Endothelial cell of umbilical vein (primary cell): ENCODE results near the gene METTL13. TPM values are rescaled to one million over a fixed set of nuclear protein-coding genes. Genes with fewer than 3 reads are reported as not detected.

ENCODE experiments used
- BruUV-seq: library from RNA; stranded (reverse); fragments of 400-500 nt; replicated peaks from 2 replicates; lab custom pipeline; 2021; lab: Mats Ljungman, UMichigan
- CTCF ChIA-PET: fragments of 300-600, 350-600 bp; sonication (Branson Sonifier 250); formaldehyde crosslinking; loops from one replicate; lab custom pipeline; 2021; ENCODE audit warnings: antibody characterized with exemption, inconsistent platforms; lab: Charles Lee
- POLR2A ChIA-PET: fragments of 300-600, 350-600 bp; sonication (Branson Sonifier 250); formaldehyde crosslinking; loops from one replicate; lab custom pipeline; 2021; ENCODE audit warnings: antibody characterized with exemption, inconsistent platforms; lab: Charles Lee
- DNase-seq: peaks from one replicate; pipeline ENCODE4 v3.0.0-alpha.2; 2011; ENCODE audit warnings: low read depth, low spot score
- FAIRE-seq: peaks from 2 replicates; lab custom pipeline; 2011; peaks lifted over from hg19 to GRCh38; lab: Jason Lieb, UNC
- H2AFZ ChIP-seq: 2 replicates; pipeline ENCODE4 v1.6.0; 2012; ENCODE audit warnings: low read depth, low read length, control low read depth, inconsistent platforms
- H3K27ac ChIP-seq: 2 replicates; pipeline ENCODE4 v1.5.1; 2011; ENCODE audit warnings: low read depth, mild to moderate bottlenecking, control low read depth, low read length, moderate library complexity; ENCODE audit not compliant: insufficient read depth
- H3K27me3 ChIP-seq, 2 experiments: 2 replicates each; pipeline versions ENCODE4 v1.6.0 to v1.6.1; 2011; ENCODE audit warnings: low read length in 2 of 2, mixed read lengths in 1 of 2; ENCODE audit not compliant: control insufficient read depth in 2 of 2, insufficient read depth in 2 of 2
- H3K36me3 ChIP-seq, 2 experiments: 2 replicates in 1 of 2; 3 replicates in 1 of 2; pipeline ENCODE4 v1.5.1; 2011; ENCODE audit warnings: low read length in 2 of 2, mild to moderate bottlenecking in 1 of 2, moderate library complexity in 1 of 2; ENCODE audit not compliant: control insufficient read depth in 2 of 2, insufficient read depth in 2 of 2; ENCODE audit errors: extremely low read depth in 1 of 2
- H3K4me1 ChIP-seq: 3 replicates; pipeline ENCODE4 v1.5.1; 2011; ENCODE audit warnings: mild to moderate bottlenecking, low read length; ENCODE audit not compliant: control insufficient read depth, insufficient read depth; ENCODE audit errors: extremely low read depth
- H3K4me2 ChIP-seq: 2 replicates; pipeline ENCODE4 v1.6.1; 2011; ENCODE audit warnings: low read length, control low read depth, mixed read lengths; ENCODE audit not compliant: insufficient read depth
- H3K4me3 ChIP-seq, 3 experiments: fragments of 200-600 bp in 1 of 3; sonication (generic), shearing (Covaris generic) in 1 of 3; replicated peaks in 1 of 3; 2 replicates each; pipeline ENCODE4 v1.5.1; 2011 to 2016; ENCODE audit warnings: control low read depth in 3 of 3, low read length in 3 of 3, mild to moderate bottlenecking in 2 of 3, inconsistent platforms in 1 of 3, low read depth in 1 of 3, moderate library complexity in 1 of 3; ENCODE audit not compliant: insufficient read depth in 1 of 3
- H3K79me2 ChIP-seq: 2 replicates; pipeline ENCODE4 v1.6.0; 2012; ENCODE audit warnings: low read length, inconsistent platforms; ENCODE audit not compliant: control insufficient read depth, insufficient read depth
- H3K9ac ChIP-seq: replicated peaks from 2 replicates; pipeline ENCODE3; 2011; ENCODE audit warnings: low read length, control low read depth; ENCODE audit not compliant: insufficient read depth; ENCODE audit errors: extremely low read depth
- H3K9me1 ChIP-seq: replicated peaks from 3 replicates; pipeline ENCODE4 v1.6.0; 2011; ENCODE audit warnings: mild to moderate bottlenecking, low read length; ENCODE audit not compliant: control insufficient read depth, insufficient read depth; ENCODE audit errors: extremely low read depth
- H3K9me3 ChIP-seq: replicated peaks from 2 replicates; pipeline ENCODE4 v1.5.1; 2012; ENCODE audit warnings: low read length, inconsistent platforms; ENCODE audit not compliant: control insufficient read depth, insufficient read depth
- H4K20me1 ChIP-seq: replicated peaks from 2 replicates; pipeline ENCODE3; 2011; ENCODE audit warnings: mild to moderate bottlenecking, low read length; ENCODE audit not compliant: control insufficient read depth, insufficient read depth; ENCODE audit errors: extremely low read depth
- CTCF ChIP-seq, 2 donors: IDR thresholded peaks; 1 replicate in 1 of 2; 2 replicates in 1 of 2; pipeline ENCODE4 v1.5.1; 2011; ENCODE audit warnings: low read length in 2 of 2, mild to moderate bottlenecking in 2 of 2, moderate library complexity in 2 of 2, control low read depth in 1 of 2, inconsistent platforms in 1 of 2, low read depth in 1 of 2; ENCODE audit not compliant: insufficient read depth in 1 of 2; ENCODE audit errors: extremely low read depth in 1 of 2
- EZH2 ChIP-seq: IDR thresholded peaks from 2 replicates; pipeline ENCODE4 v1.6.1; 2012; ENCODE audit warnings: borderline replicate concordance, low read depth, mild to moderate bottlenecking, moderate library complexity, low read length, inconsistent platforms; ENCODE audit not compliant: severe bottlenecking
- FOS ChIP-seq: IDR thresholded peaks from 2 replicates; pipeline ENCODE4 v1.6.1; 2011; ENCODE audit warnings: mild to moderate bottlenecking, low read length, moderate library complexity, borderline replicate concordance; ENCODE audit not compliant: insufficient read depth
- GATA2 ChIP-seq: IDR thresholded peaks from 2 replicates; pipeline ENCODE4 v1.7.0; 2011; ENCODE audit warnings: low read depth, mild to moderate bottlenecking, moderate library complexity, mixed read lengths, low read length; ENCODE audit not compliant: insufficient read length, insufficient read depth
- JUN ChIP-seq: IDR thresholded peaks from 2 replicates; pipeline ENCODE4 v1.6.1; 2011; ENCODE audit warnings: borderline replicate concordance, low read depth; ENCODE audit not compliant: insufficient read length, insufficient read depth
- MAX ChIP-seq: IDR thresholded peaks from 2 replicates; pipeline ENCODE4 v1.6.1; 2011; ENCODE audit not compliant: insufficient read depth, insufficient read length
- MYC ChIP-seq: IDR thresholded peaks from one replicate; pipeline ENCODE4 v1.6.1; 2011; ENCODE audit warnings: mild to moderate bottlenecking, low read depth, low read length
- POLR2A ChIP-seq: IDR thresholded peaks from 2 replicates; pipeline ENCODE4 v1.6.1; 2012; ENCODE audit warnings: low read depth, mild to moderate bottlenecking, control low read depth, low read length
- POLR2AphosphoS5 ChIP-seq: IDR thresholded peaks from 2 replicates; pipeline ENCODE4 v1.6.1; 2012; ENCODE audit warnings: low read depth, mild to moderate bottlenecking, control low read depth, low read length, moderate library complexity; ENCODE audit not compliant: insufficient read depth
- dilution Hi-C: fragments of 300-500 bp; cut with MboI; formaldehyde crosslinking; loops from one replicate; pipeline ENCODE4 v1.15.0; 2019; ENCODE audit warnings: low sequenced_read_pairs; ENCODE audit not compliant: extremely low pct_ligation_motif_present
- intact Hi-C: fragments of 100-400 bp; cut with micrococcal nuclease; formaldehyde crosslinking; loops from one replicate; pipeline ENCODE4 v1.10.0; 2022
- polyA plus RNA-seq, 4 experiments: library from polyadenylated mRNA; depleted of rRNA in 3 of 4; stranded (reverse) in 3 of 4; unstranded in 1 of 4; fragments of >200 nt; gene quantifications; 2 replicates each; pipeline versions ENCODE4 v1.2.1 to v1.2.3, GENCODE V29; 2011 to 2012; ENCODE audit warnings: missing spikeins in 1 of 4
- total RNA-seq: library from RNA; stranded (reverse); gene quantifications from 2 replicates; pipeline ENCODE4 v1.2.3, GENCODE V29; 2021

METTL13 gene
- total and polyA plus RNA-seq, 2 donors (not counting 3 experiments of a cell fraction or from before 2014, with no cell fraction given), result 21.2 to 26.5 TPM

- H3K79me2 ChIP-seq, result no peaks in the 10 kb centered on the region
- BruUV-seq, result no TSS peak
- no peaks in the 10 kb centered on the region for H3K9me3 ChIP-seq
- CTCF ChIA-PET, result interaction anchor here (1.7 to 8.6 kb wide), 5 partner anchors 8 to 596 kb away, joined by 5 to 538 read pairs (median 7); no protein-coding TSS in a partner anchor
- no peaks in the 10 kb centered on the region for H3K9me1 ChIP-seq
- no peak overlapping the region for H3K27ac ChIP-seq
- POLR2A ChIA-PET, result no interaction called here
- H4K20me1 ChIP-seq, result no peaks in the 10 kb centered on the region
- no peaks in the 10 kb centered on the region for H3K36me3 ChIP-seq
- TF ChIP-seq JUN (no peak), POLR2A (no peak)
- dilution Hi-C loops, result no loop called here
- intact Hi-C loops, result no loop called here
- no peaks in the 10 kb centered on the region for H3K4me1 ChIP-seq
- H3K4me3 ChIP-seq, result no peak overlapping the region
- H3K4me2 ChIP-seq, result no peak overlapping the region
- DNase-seq (no peak), FAIRE-seq (no peak)
- no peak overlapping the region for H3K9ac ChIP-seq
- H2AFZ ChIP-seq, result no peak overlapping the region
- no peaks in the 10 kb centered on the region for H3K27me3 ChIP-seq
Observed at GRCh38 chr1:171803461-171804022, 22.1 kb downstream of the METTL13 start.

- intact Hi-C loops, result no loop called here
- no TSS peak for BruUV-seq
- Histone ChIP-seq H4K20me1 (no peaks in the 10 kb centered on the region), H3K9me1 (no peaks in the 10 kb centered on the region), H3K9ac (no peak overlapping the region), H2AFZ (no peak overlapping the region), H3K36me3 (no peaks in the 10 kb centered on the region), H3K4me2 (no peak overlapping the region), H3K27me3 (no peaks in the 10 kb centered on the region), H3K9me3 (no peaks in the 10 kb centered on the region), H3K79me2 (no peaks in the 10 kb centered on the region), H3K27ac (no peak overlapping the region), H3K4me1 (no peaks in the 10 kb centered on the region), H3K4me3 (no peak overlapping the region)
- DNase-seq (no peak), FAIRE-seq (no peak)
- ChIA-PET CTCF (interaction anchor here (1.2 to 8.6 kb wide), 3 partner anchors 89 to 177 kb away, joined by 4 to 538 read pairs (median 5); no protein-coding TSS in a partner anchor), POLR2A (interaction anchor here (0.6 kb wide), 1 partner anchor 166 kb away, joined by 5 read pairs; no protein-coding TSS in a partner anchor)
- TF ChIP-seq POLR2AphosphoS5 (no peak), CTCF (IDR thresholded peaks at IDR 0.05; ENCODE audit: extremely low read depth in 1 of 2, insufficient read depth in 1 of 2, low read depth in 1 of 2, low read length in 2 of 2) (no peak), MAX (no peak), MYC (no peak), EZH2 (no peak), POLR2A (no peak), GATA2 (no peak), FOS (no peak), JUN (no peak)
- dilution Hi-C loops, result no loop called here
Observed at GRCh38 chr1:171805395-171806115, 24.1 kb downstream of the METTL13 start.
